ENCODE measurements around the gene ZNF609. TPM values are rescaled to one million over a fixed set of nuclear protein-coding genes. Genes with fewer than 3 reads are reported as not detected.

Gene ZNF609
- total RNA-seq, 1 experiment from 2014 or later, result 9.9 TPM

GRCh38 chr15:64507293-64507802 lies 47.0 kb downstream of the ZNF609 start:
- Histone ChIP-seq H3K4me3 (ENCODE audit: low read length) (no peak overlapping the region), H3K79me2 (ENCODE audit: low read length) (no peaks in the 10 kb centered on the region; the same call in 1 of the 2 replicates), H3K4me2 (ENCODE audit: low read length) (no peak overlapping the region), H3K27me3 (ENCODE audit: low read length) (no peaks in the 10 kb centered on the region), H3K4me1 (ENCODE audit: insufficient read depth, low read length) (no peaks in the 10 kb centered on the region), H3K27ac (ENCODE audit: low read length) (no peak overlapping the region), H3K9me3 (ENCODE audit: low read length) (no peaks in the 10 kb centered on the region), H3K36me3 (ENCODE audit: low read depth, low read length) (no peaks in the 10 kb centered on the region; the same call in 1 of the 2 replicates), H3K9me2 (replicated peaks; ENCODE audit: low read length) (no peaks in the 10 kb centered on the region), H3K9ac (ENCODE audit: low read length) (no peak overlapping the region), H2AFZ (ENCODE audit: low read length) (no peak overlapping the region), H4K20me1 (ENCODE audit: low read length) (no peaks in the 10 kb centered on the region), H3F3A (ENCODE audit: low read length, unreplicated experiment) (no peaks in the 10 kb centered on the region)
- ChIA-PET CTCF (interaction anchor here (0.5 kb wide), 1 partner anchor 145 kb away, joined by 3 read pairs; no protein-coding TSS in a partner anchor), POLR2A (ENCODE audit: unreplicated experiment) (interaction anchor here (0.6 kb wide), 1 partner anchor 34 kb away, joined by 3 read pairs; no protein-coding TSS in a partner anchor)
- no peak for DNase-seq
- intact Hi-C loops (cut with micrococcal nuclease), result no loop called here
- ATAC-seq, result no peak
- BruUV-seq (replicated peaks), result no TSS peak
- TF ChIP-seq EZH2 (IDR thresholded peaks at IDR 0.05; ENCODE audit: low read length, unreplicated experiment) (no peak), CTCF (conservative IDR thresholded peaks at IDR 0.05; ENCODE audit: low read depth, low read length) (no peak), EZH2phosphoT487 (IDR thresholded peaks at IDR 0.05; ENCODE audit: borderline replicate concordance, low read length) (no peak)

DNA sequence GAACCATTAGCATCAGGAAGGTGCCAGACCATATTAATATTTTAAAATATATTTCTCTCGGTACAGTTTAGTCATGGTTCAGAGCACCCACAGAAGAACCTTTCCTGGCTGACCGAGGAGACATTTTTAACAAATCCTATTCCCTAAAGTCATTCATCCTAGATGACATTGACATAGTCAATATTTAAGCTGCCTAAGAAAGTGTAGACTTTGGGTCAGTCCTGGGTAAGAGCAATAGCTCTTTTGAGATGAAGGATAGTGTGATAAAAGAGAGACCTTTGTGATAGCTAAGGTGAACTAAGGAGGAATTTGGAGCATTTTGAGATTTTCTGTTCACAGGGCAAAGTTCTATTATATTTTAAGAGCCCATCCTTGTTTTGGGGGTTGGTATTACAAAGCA lies 47.5 kb downstream of the ZNF609 start:
- Histone ChIP-seq H3K79me2 (ENCODE audit: low read length) (no peaks in the 10 kb centered on the region; the same call in 1 of the 2 replicates), H3K4me1 (ENCODE audit: insufficient read depth, low read length) (no peaks in the 10 kb centered on the region), H3K4me3 (ENCODE audit: low read length) (no peak overlapping the region), H3K9me3 (ENCODE audit: low read length) (no peaks in the 10 kb centered on the region), H3K9ac (ENCODE audit: low read length) (no peak overlapping the region), H3F3A (ENCODE audit: low read length, unreplicated experiment) (no peaks in the 10 kb centered on the region), H3K9me2 (replicated peaks; ENCODE audit: low read length) (no peaks in the 10 kb centered on the region), H3K27ac (ENCODE audit: low read length) (no peak overlapping the region), H3K4me2 (ENCODE audit: low read length) (no peak overlapping the region), H3K27me3 (ENCODE audit: low read length) (no peaks in the 10 kb centered on the region), H3K36me3 (ENCODE audit: low read depth, low read length) (no peaks in the 10 kb centered on the region; the same call in 1 of the 2 replicates), H4K20me1 (ENCODE audit: low read length) (no peaks in the 10 kb centered on the region), H2AFZ (ENCODE audit: low read length) (no peak overlapping the region)
- TF ChIP-seq EZH2 (IDR thresholded peaks at IDR 0.05; ENCODE audit: low read length, unreplicated experiment), result no peak
- TF ChIP-seq EZH2phosphoT487 (IDR thresholded peaks at IDR 0.05; ENCODE audit: borderline replicate concordance, low read length), result no peak
- TF ChIP-seq CTCF (conservative IDR thresholded peaks at IDR 0.05; ENCODE audit: low read depth, low read length), result no peak
- no TSS peak for BruUV-seq (replicated peaks)
- CTCF ChIA-PET, result no interaction called here
- no peak for DNase-seq
- POLR2A ChIA-PET (ENCODE audit: unreplicated experiment), result interaction anchor here (0.6 kb wide), 1 partner anchor 35 kb away, joined by 3 read pairs; no protein-coding TSS in a partner anchor
- intact Hi-C loops (cut with micrococcal nuclease), result no loop called here
- no peak for ATAC-seq

- H4K20me1 ChIP-seq (ENCODE audit: low read length), result no peaks in the 10 kb centered on the region
- no peak overlapping the region for H3K27ac ChIP-seq (ENCODE audit: low read length)
- no TSS peak for BruUV-seq (replicated peaks)
- no peak overlapping the region for H3K4me3 ChIP-seq (ENCODE audit: low read length)
- no peaks in the 10 kb centered on the region; the same call in 1 of the 2 replicates for H3K36me3 ChIP-seq (ENCODE audit: low read depth, low read length)
- no peaks in the 10 kb centered on the region for H3F3A ChIP-seq (ENCODE audit: low read length, unreplicated experiment)
- no peaks in the 10 kb centered on the region for H3K27me3 ChIP-seq (ENCODE audit: low read length)
- H3K4me2 ChIP-seq (ENCODE audit: low read length), result no peak overlapping the region
- ATAC-seq (no peak), DNase-seq (no peak)
- H3K9me3 ChIP-seq (ENCODE audit: low read length), result no peaks in the 10 kb centered on the region
- ChIA-PET POLR2A (ENCODE audit: unreplicated experiment) (no interaction called here), CTCF (no interaction called here)
- no peak overlapping the region for H3K9ac ChIP-seq (ENCODE audit: low read length)
- intact Hi-C loops (cut with micrococcal nuclease), result no loop called here
- no peaks in the 10 kb centered on the region for H3K9me2 ChIP-seq (replicated peaks; ENCODE audit: low read length)
- H3K79me2 ChIP-seq (ENCODE audit: low read length), result peaks cover 27% of the 10 kb centered on the region
- TF ChIP-seq EZH2 (IDR thresholded peaks at IDR 0.05; ENCODE audit: low read length, unreplicated experiment) (no peak), CTCF (conservative IDR thresholded peaks at IDR 0.05; ENCODE audit: low read depth, low read length) (no peak), EZH2phosphoT487 (IDR thresholded peaks at IDR 0.05; ENCODE audit: borderline replicate concordance, low read length) (no peak)
- H2AFZ ChIP-seq (ENCODE audit: low read length), result no peak overlapping the region
- 0 out of 2 replicates have a peak, but pooled peaks cover 7% of the 10 kb centered on the region for H3K4me1 ChIP-seq (ENCODE audit: insufficient read depth, low read length)
Measured at GRCh38 chr15:64513823-64514222, 53.4 kb downstream of the ZNF609 start.
